ENCODE results near the gene MAGEB4. TPM values are rescaled to one million over a fixed set of nuclear protein-coding genes. Genes with fewer than 3 reads are reported as not detected.
A peak's percentile ranks its signal among the peaks of the same experiment; 100 is the strongest.

The MAGEB4 gene
- total RNA-seq, 1 donor from 2014 or later = not detected

- no peak overlapping the region for H3K4me2 ChIP-seq
- no peak for DNase-seq (ENCODE audit: low spot score)
- peaks cover 5% of the 10 kb centered on the region for H3K4me1 Mint-ChIP-seq
- no peak overlapping the region for H3K4me3 ChIP-seq
- peaks cover 2% of the 10 kb centered on the region for H3K9me3 Mint-ChIP-seq
- H3K27ac Mint-ChIP-seq = no peak overlapping the region
- H3K36me3 ChIP-seq = no peaks in the 10 kb centered on the region
- no peaks in the 10 kb centered on the region for H3K9me3 ChIP-seq (ENCODE audit: low read depth)
- no peak overlapping the region for H3K4me3 Mint-ChIP-seq
- peaks cover 5% of the 10 kb centered on the region for H3K27me3 Mint-ChIP-seq (ENCODE audit: insufficient read depth, low read depth)
- H3K79me2 ChIP-seq (ENCODE audit: low read depth) = no peaks in the 10 kb centered on the region
- no peaks in the 10 kb centered on the region for H3K4me1 ChIP-seq
- H3K9ac ChIP-seq = no peak overlapping the region
- H4K20me1 ChIP-seq (ENCODE audit: low read depth) = no peaks in the 10 kb centered on the region
- no peaks in the 10 kb centered on the region for H3K27me3 ChIP-seq
- TF ChIP-seq CTCF (IDR thresholded peaks at IDR 0.05) (no peak), EZH2 (IDR thresholded peaks at IDR 0.05) (no peak), EZH2phosphoT487 (IDR thresholded peaks at IDR 0.05) (no peak)
- no peaks in the 10 kb centered on the region for H3K36me3 Mint-ChIP-seq
- no peaks in the 10 kb centered on the region for H3F3A ChIP-seq (ENCODE audit: low read depth)
- no peak overlapping the region for H2AFZ ChIP-seq (replicated peaks)
- H3K27ac ChIP-seq = no peak overlapping the region
Measured at GRCh38 chrX:30220661-30221060, 21.1 kb upstream of the MAGEB4 start.

DNA sequence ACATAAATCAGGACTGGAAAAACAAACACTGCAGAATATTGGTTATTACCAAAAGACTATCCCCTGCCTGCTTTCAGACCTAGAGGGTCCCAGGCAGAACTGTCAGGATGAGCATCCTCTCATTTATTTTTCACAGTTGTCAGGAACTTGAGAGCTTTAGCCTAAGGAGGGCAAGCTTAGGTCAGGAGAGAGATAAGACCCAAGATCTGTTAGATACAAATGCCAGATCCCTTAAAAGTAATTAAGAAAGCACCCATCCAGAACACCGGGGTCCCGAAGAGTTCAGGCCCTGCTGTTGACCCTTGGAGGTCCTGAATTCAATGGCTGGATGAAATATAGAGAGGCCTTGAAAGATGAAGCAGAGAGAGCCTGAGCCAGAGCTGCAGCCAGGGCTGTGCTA, 17.3 kb upstream of the MAGEB4 start:
- no peak overlapping the region for H3K9ac ChIP-seq
- no peaks in the 10 kb centered on the region for H3K79me2 ChIP-seq (ENCODE audit: low read depth)
- TF ChIP-seq CTCF (IDR thresholded peaks at IDR 0.05) (no peak), EZH2phosphoT487 (IDR thresholded peaks at IDR 0.05) (no peak), EZH2 (IDR thresholded peaks at IDR 0.05) (no peak)
- no peaks in the 10 kb centered on the region for H3K36me3 Mint-ChIP-seq
- H3K36me3 ChIP-seq = no peaks in the 10 kb centered on the region
- H3K4me1 Mint-ChIP-seq = peaks cover 7% of the 10 kb centered on the region
- no peak overlapping the region for H2AFZ ChIP-seq (replicated peaks)
- H3K27ac Mint-ChIP-seq = no peak overlapping the region
- H3K9me3 Mint-ChIP-seq = no peaks in the 10 kb centered on the region
- no peaks in the 10 kb centered on the region for H4K20me1 ChIP-seq (ENCODE audit: low read depth)
- no peaks in the 10 kb centered on the region for H3K4me1 ChIP-seq
- H3K9me3 ChIP-seq (ENCODE audit: low read depth) = no peaks in the 10 kb centered on the region
- H3K4me2 ChIP-seq = no peak overlapping the region
- H3F3A ChIP-seq (ENCODE audit: low read depth) = no peaks in the 10 kb centered on the region
- peaks cover 2% of the 10 kb centered on the region for H3K27me3 Mint-ChIP-seq (ENCODE audit: insufficient read depth, low read depth)
- no peak overlapping the region for H3K4me3 ChIP-seq
- H3K27me3 ChIP-seq = no peaks in the 10 kb centered on the region
- no peak overlapping the region for H3K27ac ChIP-seq
- no peak for DNase-seq (ENCODE audit: low spot score)
- no peak overlapping the region for H3K4me3 Mint-ChIP-seq

GRCh38 chrX:30228526-30228925, 13.3 kb upstream of the MAGEB4 start:
- Histone ChIP-seq H3K4me2 (no peak overlapping the region), H3K9ac (no peak overlapping the region), H3K27me3 (no peaks in the 10 kb centered on the region), H3K79me2 (ENCODE audit: low read depth) (no peaks in the 10 kb centered on the region), H3F3A (ENCODE audit: low read depth) (no peaks in the 10 kb centered on the region), H3K27ac (no peak overlapping the region), H3K4me1 (no peaks in the 10 kb centered on the region), H4K20me1 (ENCODE audit: low read depth) (no peaks in the 10 kb centered on the region), H2AFZ (replicated peaks) (no peak overlapping the region), H3K4me3 (no peak overlapping the region), H3K9me3 (ENCODE audit: low read depth) (no peaks in the 10 kb centered on the region), H3K36me3 (no peaks in the 10 kb centered on the region)
- Mint-ChIP-seq H3K27me3 (ENCODE audit: insufficient read depth, low read depth) (no peaks in the 10 kb centered on the region), H3K36me3 (no peaks in the 10 kb centered on the region), H3K9me3 (peaks cover 2% of the 10 kb centered on the region), H3K27ac (no peak overlapping the region), H3K4me1 (peaks cover 7% of the 10 kb centered on the region), H3K4me3 (no peak overlapping the region)
- no peak for TF ChIP-seq CTCF (IDR thresholded peaks at IDR 0.05)
- TF ChIP-seq EZH2 (IDR thresholded peaks at IDR 0.05) = no peak
- TF ChIP-seq EZH2phosphoT487 (IDR thresholded peaks at IDR 0.05) = no peak
- peak; percentile 37 for DNase-seq (ENCODE audit: low spot score)

Measured in neural progenitor cell (in vitro differentiated cells).